Hepatocyte (in vitro differentiated cells): ENCODE results near the gene ZNF484. TPM values are rescaled to one million over a fixed set of nuclear protein-coding genes. Genes with fewer than 3 reads are reported as not detected.
"Not testable (repeated sequence)": the region's sequence is repeated elsewhere in the genome, so short reads cannot be mapped to it uniquely, and the experiment has no call there.

Experiments used
- DNase-seq: peaks from one replicate; pipeline ENCODE4 v3.0.0-alpha.2; 2016; ENCODE audit warnings: low spot score
- H2AFZ ChIP-seq: fragments of 200-600 bp; sonication (generic); 2 replicates; pipeline ENCODE4 v1.6.0; 2016; ENCODE audit warnings: antibody characterized with exemption, mild to moderate bottlenecking
- H3K27ac ChIP-seq: fragments of 200-600 bp; sonication (generic); 2 replicates; pipeline ENCODE4 v1.5.1; 2016; ENCODE audit warnings: mild to moderate bottlenecking
- H3K27me3 ChIP-seq: fragments of 200-600 bp; sonication (generic); 2 replicates; pipeline ENCODE4 v1.6.1; 2016
- H3K36me3 ChIP-seq: fragments of 200-600 bp; sonication (generic); replicated peaks from 2 replicates; pipeline ENCODE4 v1.5.1; 2016; ENCODE audit warnings: low read depth; ENCODE audit not compliant: insufficient read depth
- H3K4me1 ChIP-seq: fragments of 200-600 bp; sonication (generic); 2 replicates; pipeline ENCODE4 v1.5.1; 2016; ENCODE audit warnings: mild to moderate bottlenecking, moderate library complexity; ENCODE audit not compliant: insufficient read depth
- H3K4me2 ChIP-seq: fragments of 200-600 bp; sonication (generic); 2 replicates; pipeline ENCODE4 v1.6.0; 2016
- H3K4me3 ChIP-seq: fragments of 200-600 bp; sonication (generic); 2 replicates; pipeline ENCODE4 v1.5.1; 2016; ENCODE audit warnings: mild to moderate bottlenecking
- H3K79me2 ChIP-seq: fragments of 200-600 bp; sonication (generic); 2 replicates; pipeline ENCODE4 v1.6.0; 2017; ENCODE audit warnings: mild to moderate bottlenecking
- H3K9me2 ChIP-seq: fragments of 200-600 bp; sonication (generic); replicated peaks from 2 replicates; pipeline ENCODE4 v1.6.0; 2017; ENCODE audit warnings: mild to moderate bottlenecking; ENCODE audit not compliant: insufficient read depth
- H3K9me3 ChIP-seq: fragments of 200-600 bp; sonication (generic); 2 replicates; pipeline ENCODE4 v1.5.1; 2016; ENCODE audit warnings: low read depth, mild to moderate bottlenecking
- H4K20me1 ChIP-seq: fragments of 200-600 bp; sonication (generic); 2 replicates; pipeline ENCODE4 v1.6.0; 2016; ENCODE audit warnings: mild to moderate bottlenecking; ENCODE audit not compliant: insufficient read depth, poor library complexity, severe bottlenecking
- EZH2 ChIP-seq: fragments of 200-600 bp; sonication (generic); IDR thresholded peaks from 2 replicates; pipeline ENCODE4 v1.6.1; 2016; ENCODE audit warnings: antibody characterized with exemption, mild to moderate bottlenecking, borderline replicate concordance
- EZH2phosphoT487 ChIP-seq: fragments of 200-600 bp; sonication (generic); IDR thresholded peaks from one replicate; pipeline ENCODE4 v1.6.1; 2018; ENCODE audit warnings: antibody characterized with exemption, mild to moderate bottlenecking, low read depth, moderate library complexity; ENCODE audit not compliant: unreplicated experiment, severe bottlenecking
- WGBS: methylation state at CpG from one replicate; pipeline ENCODE4 v1.1.6; 2016; ENCODE audit warnings: low lambda C conversion rate; ENCODE audit errors: missing lambda C conversion rate; 5-methylcytosine and 5-hydroxymethylcytosine counted together
- polyA plus RNA-seq: library from polyadenylated mRNA; unstranded; fragments of >200 nt; fragmentation: Nextera tagmentation; extraction: Ambion mirVana; gene quantifications from 2 replicates; pipeline ENCODE4 v1.2.1, GENCODE V29; 2016
- total RNA-seq: library from RNA; depleted of rRNA; stranded (reverse); fragments of >200 nt; gene quantifications from 2 replicates; pipeline ENCODE4 v1.2.3, GENCODE V29; 2014
- TF ChIP-seq, protein P1 (sequence below): fragments of 200-600 bp; sonication (generic); IDR thresholded peaks from 2 replicates; pipeline ENCODE4 v1.5.1; 2016; ENCODE audit warnings: antibody characterized with exemption, mild to moderate bottlenecking; ENCODE audit not compliant: poor library complexity

ZNF484 gene
- total and polyA plus RNA-seq, 2 experiments from 2014 or later: 1.6 to 10.3 TPM

GRCh38 chr9:92875373-92875772 lies 2.5 kb downstream of the ZNF484 start:
- WGBS: 0% methylated on average over 1 of the region's 1 CpG

DNA sequence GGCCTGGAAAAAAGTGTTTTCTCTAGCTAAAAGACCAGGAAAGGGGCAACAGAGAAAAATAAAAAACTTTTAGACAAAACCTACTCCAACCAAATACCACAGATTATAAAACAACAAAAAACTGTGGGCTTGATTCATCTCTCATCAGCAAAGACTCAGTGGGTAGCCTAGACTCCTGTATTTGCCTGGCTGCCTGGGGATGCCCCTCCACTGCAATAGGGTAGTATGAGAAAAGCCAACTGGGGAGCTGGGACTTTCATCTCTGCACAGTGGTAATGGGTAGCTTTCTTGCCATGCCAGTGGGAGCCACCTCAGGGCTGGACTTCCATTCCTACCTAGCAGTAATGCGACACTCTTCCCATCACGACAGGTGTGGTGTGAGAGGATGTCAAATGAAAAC lies 7.5 kb downstream of the ZNF484 start:
- Histone ChIP-seq H3K9me2 (no peaks in the 10 kb centered on the region), H3K9me3 (no peaks in the 10 kb centered on the region), H3K27me3 (no peaks in the 10 kb centered on the region), H4K20me1 (no peaks in the 10 kb centered on the region), H3K79me2 (peaks cover 59% of the 10 kb centered on the region), H3K4me1 (no peaks in the 10 kb centered on the region), H2AFZ (no peak overlapping the region), H3K4me3 (no peak overlapping the region), H3K4me2 (no peak overlapping the region), H3K36me3 (no peaks in the 10 kb centered on the region), H3K27ac (no peak overlapping the region)
- 96% methylated on average over 2 of the region's 2 CpGs for WGBS
- TF ChIP-seq EZH2 (no peak), EZH2phosphoT487 (no peak)
- TF ChIP-seq, protein P1, sequence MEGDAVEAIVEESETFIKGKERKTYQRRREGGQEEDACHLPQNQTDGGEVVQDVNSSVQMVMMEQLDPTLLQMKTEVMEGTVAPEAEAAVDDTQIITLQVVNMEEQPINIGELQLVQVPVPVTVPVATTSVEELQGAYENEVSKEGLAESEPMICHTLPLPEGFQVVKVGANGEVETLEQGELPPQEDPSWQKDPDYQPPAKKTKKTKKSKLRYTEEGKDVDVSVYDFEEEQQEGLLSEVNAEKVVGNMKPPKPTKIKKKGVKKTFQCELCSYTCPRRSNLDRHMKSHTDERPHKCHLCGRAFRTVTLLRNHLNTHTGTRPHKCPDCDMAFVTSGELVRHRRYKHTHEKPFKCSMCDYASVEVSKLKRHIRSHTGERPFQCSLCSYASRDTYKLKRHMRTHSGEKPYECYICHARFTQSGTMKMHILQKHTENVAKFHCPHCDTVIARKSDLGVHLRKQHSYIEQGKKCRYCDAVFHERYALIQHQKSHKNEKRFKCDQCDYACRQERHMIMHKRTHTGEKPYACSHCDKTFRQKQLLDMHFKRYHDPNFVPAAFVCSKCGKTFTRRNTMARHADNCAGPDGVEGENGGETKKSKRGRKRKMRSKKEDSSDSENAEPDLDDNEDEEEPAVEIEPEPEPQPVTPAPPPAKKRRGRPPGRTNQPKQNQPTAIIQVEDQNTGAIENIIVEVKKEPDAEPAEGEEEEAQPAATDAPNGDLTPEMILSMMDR: no peak
- no peak for DNase-seq

More at GRCh38 chr9:92875373-92875772, 2.5 kb downstream of the ZNF484 start:
- Histone ChIP-seq H4K20me1 (no peaks in the 10 kb centered on the region), H3K4me1 (peaks cover 6% of the 10 kb centered on the region), H3K9me2 (no peaks in the 10 kb centered on the region), H3K36me3 (no peaks in the 10 kb centered on the region), H3K27me3 (no peaks in the 10 kb centered on the region), H3K4me3 (no peak overlapping the region), H3K4me2 (no peak overlapping the region), H3K9me3 (no peaks in the 10 kb centered on the region), H3K79me2 (peaks cover 44% of the 10 kb centered on the region), H2AFZ (no peak overlapping the region), H3K27ac (no peak overlapping the region)
- TF ChIP-seq EZH2 (no peak), EZH2phosphoT487 (no peak)
- TF ChIP-seq, protein P1: no peak
- no peak for DNase-seq

DNA sequence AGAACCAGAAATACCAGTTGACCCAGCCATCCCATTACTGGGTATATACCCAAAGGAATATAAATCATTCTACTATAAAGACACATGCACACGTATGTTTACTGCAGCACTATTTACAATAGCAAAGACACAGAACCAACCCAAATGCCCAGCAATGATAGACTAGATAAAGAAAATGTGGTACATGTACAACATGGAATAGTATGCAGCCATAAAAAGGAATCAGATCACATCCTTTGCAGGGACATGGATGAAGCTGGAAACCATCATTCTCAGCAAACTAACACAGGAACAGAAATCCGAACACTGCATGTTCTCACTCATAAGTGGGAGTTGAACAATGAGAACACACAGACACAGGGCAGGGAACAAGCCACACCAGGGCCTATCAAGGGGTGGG lies 11.2 kb downstream of the ZNF484 start:
- not testable (repeated sequence) for H4K20me1 ChIP-seq, DNase-seq, H3K36me3 ChIP-seq, H3K9me2 ChIP-seq, H3K27me3 ChIP-seq, H3K4me1 ChIP-seq, H3K4me2 ChIP-seq, H2AFZ ChIP-seq, H3K9me3 ChIP-seq, H3K4me3 ChIP-seq, H3K27ac ChIP-seq
- peaks cover 62% of the 10 kb centered on the region for H3K79me2 ChIP-seq
- WGBS: 95% methylated on average over 2 of the region's 2 CpGs

DNA sequence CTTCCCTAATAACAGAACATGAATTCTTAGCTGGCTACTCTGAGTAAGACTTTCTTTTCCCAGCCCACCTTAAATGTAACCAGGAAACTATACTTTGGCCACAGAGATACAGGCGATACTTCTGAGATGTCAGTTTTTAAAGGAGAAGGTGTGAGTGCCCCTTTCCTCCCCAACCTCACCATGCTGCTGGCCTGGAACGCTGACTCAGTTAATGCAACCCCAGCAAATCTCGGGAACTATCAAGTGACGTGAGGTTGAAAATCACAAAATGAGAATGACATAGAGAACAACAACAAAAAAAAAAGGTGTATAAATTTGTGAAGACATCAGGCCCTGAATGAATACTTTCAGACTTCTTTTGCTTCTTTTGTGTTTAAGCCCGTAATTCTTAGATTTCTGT lies 13.7 kb downstream of the ZNF484 start:
- Histone ChIP-seq H3K9me3 (no peaks in the 10 kb centered on the region), H3K36me3 (no peaks in the 10 kb centered on the region), H3K4me1 (no peaks in the 10 kb centered on the region), H3K27ac (no peak overlapping the region), H3K27me3 (no peaks in the 10 kb centered on the region), H2AFZ (no peak overlapping the region), H3K4me2 (no peak overlapping the region), H3K79me2 (peaks cover 51% of the 10 kb centered on the region), H3K4me3 (no peak overlapping the region), H3K9me2 (no peaks in the 10 kb centered on the region), H4K20me1 (no peaks in the 10 kb centered on the region)
- no peak for DNase-seq
- WGBS: 85% methylated on average over 5 of the region's 5 CpGs
- TF ChIP-seq EZH2phosphoT487: no peak
- TF ChIP-seq EZH2: no peak
- TF ChIP-seq, protein P1: no peak
